Measurements from ENCODE around the gene MMP19.

The MMP19 gene

DNA sequence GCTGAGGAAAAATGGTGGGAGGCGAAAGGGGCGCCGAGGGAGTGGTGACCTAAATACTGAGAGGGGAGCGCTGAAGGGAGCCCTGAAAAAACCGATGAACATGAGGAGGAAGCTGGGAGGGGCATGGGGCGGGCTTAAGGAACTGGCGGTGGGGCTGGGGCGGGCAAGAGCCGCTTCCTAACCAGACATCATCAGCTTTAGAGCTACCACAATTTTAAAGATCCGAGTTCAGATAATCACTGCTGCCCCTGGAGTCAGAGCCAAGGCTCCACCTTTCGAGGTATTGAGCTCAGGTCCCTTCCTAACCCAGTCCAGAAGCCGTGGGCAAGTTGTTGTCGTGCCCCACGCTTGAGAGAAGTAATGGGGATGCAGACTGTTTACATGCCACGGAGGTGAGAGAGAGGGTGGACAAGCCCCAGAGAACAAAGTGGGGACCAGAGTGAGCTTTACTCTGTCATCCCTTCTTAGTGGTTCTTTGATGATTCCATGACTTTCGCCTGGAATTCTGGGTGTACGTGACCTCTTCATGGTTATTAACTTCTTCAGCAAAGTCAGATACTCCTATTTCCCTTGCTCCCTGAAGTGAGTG lies 24.5 kb downstream of the MMP19 start:
- peak overlapping the region; percentile 50 to 92 (median 67) for H3K4me3 ChIP-seq
- peak overlapping the region in 20 of 21 experiments; percentile 64 to 94 (median 81) for H3K27ac ChIP-seq

- H3K4me3 ChIP-seq = peak within 1 kb of the TSS; percentile 50 to 92 (median 67)
- peak within 1 kb of the TSS in 20 of 21 experiments; percentile 64 to 96 (median 90) for H3K27ac ChIP-seq
Observed at GRCh38 chr12:55817345-55818139, 25.2 kb downstream of the MMP19 start, which contains the start of the genes ORMDL2 and SARNP. TSS of gene ORMDL2 (plus strand) at chr12:55818041. CDS start at chr12:55819000, 959 bp downstream. TSS of gene SARNP (minus strand) at chr12:55817724. CDS start at chr12:55817701, 23 bp downstream.

DNA sequence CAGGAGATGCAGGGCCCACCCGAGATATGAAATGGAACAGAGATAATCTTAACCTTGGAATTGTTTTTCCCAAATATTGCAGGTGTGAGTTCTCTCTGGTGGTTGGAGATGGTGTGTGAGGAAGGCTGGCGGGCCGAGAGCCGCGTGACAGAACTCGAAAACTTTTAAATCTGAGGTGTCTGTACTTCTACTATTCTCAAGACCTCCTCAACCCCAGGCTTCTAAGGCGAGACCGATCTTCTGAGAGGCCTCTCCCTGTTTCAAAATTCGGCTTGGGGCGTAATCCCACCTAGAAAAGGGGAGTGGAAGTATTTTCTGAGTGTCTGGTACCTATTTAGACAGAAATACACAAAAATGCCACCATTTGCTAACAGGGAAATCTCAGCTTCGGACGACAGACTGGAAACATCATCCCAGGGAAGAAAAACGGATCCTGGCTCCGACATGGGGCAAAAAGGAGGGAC lies 25.8 kb downstream of the MMP19 start:
- Histone ChIP-seq H3K4me3 (peak overlapping the region; percentile 41 to 92 (median 67)), H3K27ac (peak overlapping the region in 20 of 21 experiments; percentile 50 to 96 (median 90))

- Histone ChIP-seq H3K4me3 (no peak overlapping the region), H3K27ac (no peak overlapping the region)
Observed at GRCh38 chr12:55815473-55815872, 27.3 kb downstream of the MMP19 start.

DNA sequence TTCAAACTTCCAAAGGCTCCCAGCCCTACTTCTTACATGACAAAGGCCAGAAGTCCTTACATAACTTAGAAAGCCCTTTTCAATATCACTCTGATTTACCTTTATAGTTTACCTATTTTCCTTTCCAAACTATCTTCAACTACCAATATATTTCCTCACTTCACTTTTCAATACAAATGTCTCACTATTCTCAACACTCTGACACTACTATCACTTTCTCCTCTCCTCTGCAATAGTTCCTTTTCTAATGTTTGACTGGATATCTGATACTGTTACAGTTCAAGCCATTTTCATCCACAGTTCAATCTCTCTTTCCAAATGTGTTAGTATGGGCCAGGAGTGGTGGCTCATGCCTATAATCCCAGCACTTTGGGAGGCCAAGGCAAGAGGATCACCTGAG lies 28.5 kb downstream of the MMP19 start:
- Histone ChIP-seq H3K27ac (no peak overlapping the region), H3K4me3 (no peak overlapping the region)

DNA sequence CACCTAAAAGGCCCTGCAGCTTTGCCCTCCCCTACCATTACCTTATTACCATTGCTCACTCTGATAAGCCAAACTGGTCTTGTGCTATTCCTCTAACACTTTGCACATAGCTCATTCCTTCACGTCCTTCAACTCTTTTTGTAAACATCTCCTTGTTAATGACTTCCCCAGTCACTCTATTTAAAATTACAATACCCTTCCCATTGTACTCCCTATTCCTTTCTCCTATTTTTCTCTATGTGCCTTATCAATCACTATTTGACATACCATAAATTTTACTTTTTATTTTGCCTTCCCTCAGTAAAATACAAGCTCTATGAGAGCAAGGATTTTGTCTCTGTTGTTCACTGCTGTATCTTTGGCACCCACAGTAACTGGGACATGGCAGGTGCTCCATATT lies 30.6 kb downstream of the MMP19 start:
- no peak overlapping the region for H3K4me3 ChIP-seq

DNA sequence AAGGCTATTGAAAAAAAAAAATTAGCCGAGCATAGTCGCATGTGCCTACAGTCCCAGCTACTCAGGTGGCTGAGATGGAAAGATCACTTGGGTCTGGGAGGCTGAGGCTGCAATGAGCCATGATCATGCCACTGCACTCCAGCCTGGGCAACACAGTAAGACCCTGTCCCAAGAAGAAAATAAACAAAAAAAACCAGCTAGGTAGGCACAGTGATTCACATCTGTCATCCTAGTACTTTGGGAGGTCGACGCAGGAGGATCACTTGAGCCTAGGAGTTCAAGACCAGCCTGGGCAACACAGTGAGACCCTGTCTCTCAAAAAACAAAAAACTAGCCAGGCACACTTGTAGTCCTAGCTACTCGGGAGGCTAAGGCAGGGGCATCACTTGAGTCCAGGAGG lies 33.5 kb downstream of the MMP19 start:
- no peak overlapping the region for H3K4me3 ChIP-seq
- H3K27ac ChIP-seq = no peak overlapping the region

More for the DNA sequence above, 30.6 kb downstream of the MMP19 start:
- no peak overlapping the region for H3K27ac ChIP-seq

DNA sequence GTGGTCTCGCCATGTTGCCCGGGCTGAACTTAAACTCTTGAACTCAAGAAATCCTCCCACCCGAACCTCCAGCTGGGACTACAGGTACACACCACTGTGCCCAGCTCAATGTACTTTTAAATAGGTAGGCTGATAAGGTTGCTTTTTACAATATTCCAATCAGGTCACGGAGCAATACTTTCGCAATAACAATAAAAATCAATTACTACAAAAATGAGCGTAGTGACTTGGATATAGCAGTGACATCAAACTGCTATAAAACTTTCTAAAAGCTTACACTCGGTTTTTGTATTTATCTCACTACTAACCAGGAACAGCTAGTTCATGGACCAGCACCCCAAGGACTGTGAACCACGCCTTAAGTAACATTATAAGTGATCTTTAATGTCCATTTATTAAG lies 35.8 kb downstream of the MMP19 start:
- Histone ChIP-seq H3K27ac (no peak overlapping the region), H3K4me3 (no peak overlapping the region)

DNA sequence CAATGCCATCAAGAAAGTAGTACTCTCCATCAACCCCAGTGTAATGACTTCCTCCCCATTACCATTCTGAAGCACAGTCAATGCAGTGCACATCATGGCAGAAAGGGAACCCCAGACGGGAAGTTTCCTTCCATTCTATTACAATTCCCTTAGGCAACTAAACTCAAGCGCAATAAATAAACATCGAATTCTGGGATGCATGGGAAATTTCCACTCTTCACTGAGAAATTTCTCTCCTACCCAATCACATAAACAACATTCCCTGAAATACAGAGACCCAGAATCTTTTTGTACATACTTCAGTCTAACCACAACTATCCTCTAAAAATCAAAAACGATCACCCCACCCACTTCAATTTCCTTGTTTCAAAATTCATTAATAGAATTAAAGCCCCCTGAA lies 45.2 kb downstream of the MMP19 start:
- H3K27ac ChIP-seq = no peak overlapping the region

DNA sequence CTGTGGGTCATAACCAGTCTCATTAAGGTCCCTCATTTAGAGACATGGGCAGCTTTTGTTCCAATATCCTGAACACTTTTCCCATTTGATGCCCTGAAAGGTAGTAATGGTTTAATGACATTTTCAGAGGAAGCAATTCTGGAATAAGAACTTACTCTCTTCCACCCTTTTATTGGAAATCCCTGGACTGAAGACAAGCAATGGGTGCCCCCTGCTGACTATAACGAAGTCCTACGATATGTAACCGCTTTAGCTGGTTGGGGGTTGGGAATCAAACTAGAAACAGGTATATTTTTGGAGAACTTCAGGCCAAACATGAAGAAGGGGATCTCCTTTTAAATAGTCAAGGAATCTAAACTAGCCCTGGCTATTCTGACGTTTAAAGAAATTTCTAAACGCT lies 45.7 kb downstream of the MMP19 start:
- H3K4me3 ChIP-seq = no peak overlapping the region
- no peak overlapping the region for H3K27ac ChIP-seq

More for the DNA sequence above, 45.2 kb downstream of the MMP19 start:
- H3K4me3 ChIP-seq = no peak overlapping the region

DNA sequence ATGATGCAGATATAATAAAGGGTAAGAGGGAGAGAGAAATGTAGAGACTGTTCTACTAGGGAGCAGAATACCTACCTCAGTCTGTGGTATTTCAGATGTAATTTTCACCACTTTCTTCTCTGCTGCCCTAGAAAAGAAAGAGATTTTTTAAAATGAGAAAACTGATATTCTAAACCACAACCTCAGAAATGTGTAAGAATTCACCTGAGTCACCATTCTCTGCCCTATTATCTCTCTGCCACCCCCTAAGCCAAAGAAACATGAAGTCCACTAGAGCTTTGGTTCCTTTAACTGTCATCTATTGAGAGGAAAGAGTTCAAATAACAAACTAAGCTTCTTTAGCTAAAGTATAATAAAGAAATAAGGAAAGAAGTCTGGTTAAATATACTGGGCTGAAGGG lies 46.8 kb downstream of the MMP19 start:
- no peak overlapping the region for H3K4me3 ChIP-seq
- no peak overlapping the region for H3K27ac ChIP-seq

DNA sequence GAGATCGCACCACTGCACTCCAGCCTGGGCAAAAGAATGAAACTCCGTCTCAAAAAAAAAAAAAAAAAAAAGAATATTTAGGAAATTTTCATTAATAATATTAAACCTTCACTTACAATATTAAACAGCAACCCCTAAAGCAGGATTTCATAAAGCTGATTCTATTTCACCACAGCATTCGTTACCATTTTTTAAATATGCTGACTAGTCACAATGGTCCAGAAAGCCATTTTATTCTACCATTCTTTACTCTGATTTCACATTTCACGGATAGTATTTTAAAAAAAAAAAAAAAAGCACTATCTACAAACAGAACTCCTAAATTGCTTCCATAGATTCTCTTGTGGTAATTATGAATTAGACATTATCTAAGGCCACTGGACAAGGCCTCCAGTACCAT lies 52.8 kb downstream of the MMP19 start:
- no peak overlapping the region for H3K4me3 ChIP-seq
- no peak overlapping the region for H3K27ac ChIP-seq

DNA sequence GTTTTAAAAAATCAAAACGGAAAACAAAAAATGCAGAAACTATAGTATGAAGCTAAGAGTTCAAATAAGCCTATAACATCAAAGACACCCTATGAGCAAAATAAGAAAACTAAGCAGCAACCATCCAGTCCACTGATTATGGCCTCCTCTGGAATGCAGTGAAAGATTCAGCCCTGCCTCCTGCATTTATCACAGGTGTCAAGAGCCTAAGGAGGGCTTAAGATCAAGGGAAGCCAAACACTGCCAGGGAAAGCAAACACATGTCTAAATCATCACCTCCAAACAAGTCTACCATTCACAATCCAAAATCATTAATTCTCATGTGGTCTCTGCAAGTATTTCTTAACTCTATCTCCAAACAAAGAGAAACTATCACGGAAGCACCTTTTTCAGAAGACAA lies 53.6 kb downstream of the MMP19 start:
- Histone ChIP-seq H3K4me3 (no peak overlapping the region), H3K27ac (no peak overlapping the region)

GRCh38 chr12:55788546-55788945 lies 54.2 kb downstream of the MMP19 start:
- no peak overlapping the region for H3K27ac ChIP-seq
- H3K4me3 ChIP-seq = no peak overlapping the region

All from skin epidermis (tissue), 12 donors.